HG03025 (cell line): ENCODE data around the gene GABBR2.
"Not testable (repeated sequence)": the region's sequence is repeated elsewhere in the genome, so short reads cannot be mapped to it uniquely, and the experiment has no call there.

Experiments
- ATAC-seq: cut with Tn5 transposase; IDR thresholded peaks from one replicate; pipeline ENCODE4 v1.9.1; 2021; ENCODE audit warnings: mild to moderate bottlenecking, moderate library complexity; ENCODE audit not compliant: unreplicated experiment, low FRiP score

Gene GABBR2

GRCh38 chr9:98688710-98689495 is 19.8 kb downstream of the GABBR2 start:
- no peak for ATAC-seq

- ATAC-seq, result no peak
These were observed 20.8 kb downstream of the GABBR2 start for GRCh38 chr9:98687911-98688310.

GRCh38 chr9:98686961-98687855 is 21.5 kb downstream of the GABBR2 start:
- ATAC-seq, result no peak

GRCh38 chr9:98684816-98685215 is 23.9 kb downstream of the GABBR2 start:
- ATAC-seq, result not testable (repeated sequence)

GRCh38 chr9:98678244-98678842 is 30.4 kb downstream of the GABBR2 start:
- ATAC-seq, result no peak

- ATAC-seq, result no peak
These were observed 35.1 kb downstream of the GABBR2 start for GRCh38 chr9:98673681-98674080.

- ATAC-seq, result no peak
These were observed 41.6 kb downstream of the GABBR2 start for GRCh38 chr9:98667005-98667640.

GRCh38 chr9:98665501-98665900 is 43.2 kb downstream of the GABBR2 start:
- ATAC-seq, result no peak

- no peak for ATAC-seq
These were observed 48.2 kb downstream of the GABBR2 start for GRCh38 chr9:98660541-98660940.

GRCh38 chr9:98658951-98659351 is 49.8 kb downstream of the GABBR2 start:
- no peak for ATAC-seq

- ATAC-seq, result no peak
These were observed 50.8 kb downstream of the GABBR2 start for GRCh38 chr9:98657897-98658296.

- no peak for ATAC-seq
These were observed 52.2 kb downstream of the GABBR2 start for GRCh38 chr9:98656511-98656910.

- ATAC-seq, result not testable (repeated sequence)
These were observed 53.3 kb downstream of the GABBR2 start for GRCh38 chr9:98655428-98655827.

- ATAC-seq, result no peak
These were observed 54.5 kb downstream of the GABBR2 start for GRCh38 chr9:98654247-98654646.

GRCh38 chr9:98652741-98653140 is 56.0 kb downstream of the GABBR2 start:
- ATAC-seq, result no peak

GRCh38 chr9:98652302-98652701 is 56.4 kb downstream of the GABBR2 start:
- no peak for ATAC-seq

GRCh38 chr9:98647236-98647635 is 61.5 kb downstream of the GABBR2 start:
- no peak for ATAC-seq

- ATAC-seq, result no peak
These were observed 64.7 kb downstream of the GABBR2 start for GRCh38 chr9:98644011-98644410.

GRCh38 chr9:98642661-98643312 is 65.9 kb downstream of the GABBR2 start:
- no peak for ATAC-seq

GRCh38 chr9:98641695-98642094 is 67.0 kb downstream of the GABBR2 start:
- ATAC-seq, result no peak
